GM18909 (cell line): ENCODE data around the gene IGFL1.
"Not testable (repeated sequence)": the region's sequence is repeated elsewhere in the genome, so short reads cannot be mapped to it uniquely, and the experiment has no call there.

Experiments used
- ATAC-seq: cut with Tn5 transposase; IDR thresholded peaks from one replicate; pipeline ENCODE4 v1.9.1; 2021; ENCODE audit warnings: mild to moderate bottlenecking; ENCODE audit not compliant: unreplicated experiment, poor library complexity

Gene IGFL1

DNA sequence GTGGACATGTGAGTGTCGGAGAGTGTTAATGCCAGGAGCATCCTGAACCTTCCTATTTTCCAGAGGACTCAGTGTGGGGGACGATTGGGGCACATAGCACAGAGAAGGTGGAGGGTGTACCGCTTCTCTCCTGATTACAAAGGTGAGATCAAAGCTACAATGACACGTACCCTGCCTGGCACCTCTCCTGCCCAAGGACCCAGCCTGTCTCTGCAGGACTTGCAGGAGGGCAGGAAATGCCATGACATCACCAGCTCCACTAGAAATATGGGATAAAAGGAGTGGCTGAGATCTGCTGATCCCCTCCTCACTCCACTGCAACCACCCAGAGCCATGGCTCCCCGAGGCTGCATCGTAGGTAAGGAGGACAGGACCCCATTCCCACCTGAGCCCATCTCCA lies at the start of gene IGFL1:
Gene IGFL1, plus strand, starts transcription at position 301 of the 400 bp plus-strand sequence. Its CDS starts 33 bp downstream, at position 334.
- no peak for ATAC-seq

DNA sequence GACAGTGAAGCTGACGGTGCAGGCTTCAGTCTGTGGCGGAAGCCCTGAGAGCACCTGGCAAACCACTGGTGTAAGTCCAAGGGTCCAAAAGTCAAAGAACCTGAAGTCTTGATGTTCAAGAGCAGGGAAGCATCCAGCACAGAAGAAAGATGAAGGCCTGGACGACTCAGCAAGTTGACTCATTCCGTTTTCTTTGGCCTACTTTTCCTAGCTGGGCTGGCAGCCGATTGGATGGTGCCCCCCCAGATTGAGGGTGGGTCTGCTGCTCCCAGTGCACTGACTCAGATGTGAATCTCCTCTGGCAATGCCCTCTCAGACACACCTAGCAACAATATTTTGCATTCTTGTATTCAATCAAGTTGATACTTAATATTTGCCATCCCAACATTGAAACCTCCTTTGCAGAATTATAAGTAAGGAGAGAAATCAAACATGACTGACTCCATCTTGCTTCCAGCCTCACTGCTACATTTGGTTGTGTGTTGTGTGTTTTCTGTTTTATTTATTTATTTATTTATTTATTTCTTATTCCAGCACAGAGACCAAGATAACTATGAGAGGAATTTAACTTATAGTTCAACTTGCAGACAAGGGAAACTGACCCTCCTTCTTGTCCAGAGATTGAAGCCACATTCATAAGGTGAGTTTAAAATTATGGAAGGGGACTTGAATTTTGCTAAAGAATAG lies 48.7 kb upstream of the IGFL1 start:
- ATAC-seq = no peak

DNA sequence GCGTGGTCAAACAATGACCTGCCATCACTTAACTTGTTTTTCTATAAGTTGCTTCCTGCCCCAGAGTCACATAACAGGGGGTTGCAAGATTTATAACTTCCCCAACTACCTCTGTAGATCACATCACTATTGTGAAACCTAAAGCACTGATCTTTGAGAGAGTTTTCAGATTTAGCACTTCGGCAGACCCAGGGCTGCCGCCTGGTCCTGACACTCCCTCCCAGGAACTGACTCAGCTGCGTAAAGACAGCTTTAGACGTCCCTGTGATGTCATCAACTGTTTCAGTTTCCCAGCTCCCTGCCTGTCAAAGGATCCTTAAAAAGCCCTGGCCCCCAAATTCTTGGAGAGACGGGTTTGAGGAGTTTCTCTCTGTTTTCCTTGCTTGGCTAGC lies 48.2 kb upstream of the IGFL1 start:
- ATAC-seq = no peak

GRCh38 chr19:46182476-46182875 lies 47.1 kb upstream of the IGFL1 start:
- no peak for ATAC-seq

DNA sequence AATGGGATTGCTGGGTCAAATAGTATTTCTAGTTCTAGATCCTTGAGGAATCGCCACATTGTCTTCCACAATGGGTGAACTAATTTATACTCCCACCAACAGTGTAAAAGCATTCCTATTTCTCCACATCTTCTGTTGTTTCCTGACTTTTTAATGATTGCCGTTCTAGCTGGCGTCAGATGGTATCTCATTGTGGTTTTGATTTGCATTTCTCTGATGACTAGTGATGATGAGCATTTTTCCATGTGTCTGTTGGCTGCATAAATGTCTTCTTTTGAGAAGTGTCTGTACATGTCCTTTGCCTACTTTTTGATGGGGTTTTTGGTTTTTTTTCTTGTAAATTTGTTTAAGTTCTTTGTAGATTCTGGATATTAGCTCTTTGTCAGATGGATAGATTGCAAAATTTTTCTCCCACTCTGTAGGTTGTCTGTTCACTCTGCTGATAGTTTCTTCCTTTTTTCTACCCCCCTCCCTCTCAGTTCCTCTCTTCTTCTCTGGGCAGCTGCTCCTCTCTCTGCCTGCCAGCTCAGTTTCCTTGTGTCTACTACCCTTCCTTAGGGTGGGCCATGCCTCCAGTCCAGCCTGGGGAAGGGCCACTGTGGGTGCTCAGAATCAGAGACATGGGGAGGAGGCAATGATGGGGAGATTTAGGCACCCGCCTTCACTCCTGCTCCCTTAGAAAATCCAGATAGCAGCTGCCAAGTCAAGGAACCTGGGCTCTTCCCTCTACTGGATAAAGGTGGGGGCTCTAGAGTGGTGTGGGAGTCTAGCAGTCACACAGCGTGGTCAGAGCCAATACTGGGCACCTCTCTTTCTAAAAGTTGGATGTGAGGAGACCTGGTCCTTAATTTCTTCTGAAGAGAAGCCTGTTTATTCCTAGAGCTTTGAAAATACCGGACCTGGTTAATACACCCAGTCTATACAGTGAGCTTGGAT lies 44.5 kb upstream of the IGFL1 start:
- not testable (repeated sequence) for ATAC-seq

- no peak for ATAC-seq
These were observed 43.3 kb upstream of the IGFL1 start for GRCh38 chr19:46186101-46186716.

DNA sequence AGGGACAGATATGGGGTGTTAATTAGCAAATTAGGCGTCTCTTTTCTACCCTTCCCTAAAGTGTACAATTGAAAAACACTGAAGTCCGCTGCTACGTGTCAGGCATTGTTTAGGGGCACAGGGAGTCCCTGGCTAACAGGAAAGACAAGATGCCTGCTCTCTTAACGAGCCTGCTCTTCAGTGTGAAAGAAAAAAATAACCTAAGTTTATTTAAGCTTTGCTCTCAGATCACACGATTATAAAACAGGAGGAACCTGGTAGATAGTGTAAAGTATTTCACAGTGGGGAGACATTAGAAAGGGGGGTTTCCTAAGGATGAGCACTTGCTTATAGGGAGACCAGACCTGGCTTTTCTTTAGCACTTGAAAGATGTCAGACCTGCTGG lies 42.8 kb upstream of the IGFL1 start:
- no peak for ATAC-seq

DNA sequence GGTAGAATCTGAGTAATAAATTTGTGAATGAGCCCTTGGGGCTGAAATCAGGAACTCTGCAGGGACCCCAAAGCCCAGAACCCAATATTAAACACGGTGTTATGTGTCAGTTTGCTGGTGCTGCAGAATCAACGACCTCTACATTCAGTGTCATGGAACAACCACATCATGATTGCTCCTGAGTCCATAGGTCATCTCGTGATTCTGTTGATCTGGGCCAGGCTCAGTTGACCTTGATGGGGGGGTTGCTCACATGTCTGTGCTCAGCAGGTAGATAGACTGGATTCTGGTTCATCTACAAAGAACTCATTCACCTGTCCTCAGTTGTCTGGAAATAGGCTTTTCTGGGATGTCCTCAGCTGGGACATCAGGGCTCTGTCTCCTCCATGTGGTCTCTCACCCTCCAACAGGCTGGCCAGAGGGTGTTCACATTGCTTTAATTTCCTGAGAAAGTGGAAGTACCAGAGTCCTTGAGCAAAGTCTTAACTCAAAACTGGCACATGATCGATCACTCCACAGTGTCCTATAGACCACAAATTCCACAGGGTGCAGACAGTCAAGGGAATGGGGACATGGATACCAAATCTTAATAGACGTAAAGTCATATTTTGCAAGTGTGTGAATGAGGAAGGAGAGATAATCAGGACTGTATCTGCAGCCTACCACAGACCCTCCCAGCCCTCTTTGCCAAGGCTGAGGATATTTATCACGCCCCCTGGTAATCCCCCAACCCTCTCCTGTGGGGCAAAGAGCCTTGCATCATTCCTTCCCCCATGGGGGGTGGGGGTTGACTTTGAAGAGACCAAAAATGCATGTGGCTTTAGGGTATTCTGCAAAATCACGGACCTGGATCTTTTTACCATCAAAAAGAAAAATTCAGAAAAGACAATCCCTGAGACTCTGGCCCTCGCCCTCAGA lies 39.3 kb upstream of the IGFL1 start:
- no peak for ATAC-seq

GRCh38 chr19:46191356-46191755 lies 38.2 kb upstream of the IGFL1 start:
- ATAC-seq = no peak

- ATAC-seq = no peak
These were observed 37.6 kb upstream of the IGFL1 start for GRCh38 chr19:46191972-46192371.

GRCh38 chr19:46192626-46192991 lies 36.9 kb upstream of the IGFL1 start:
- not testable (repeated sequence) for ATAC-seq

DNA sequence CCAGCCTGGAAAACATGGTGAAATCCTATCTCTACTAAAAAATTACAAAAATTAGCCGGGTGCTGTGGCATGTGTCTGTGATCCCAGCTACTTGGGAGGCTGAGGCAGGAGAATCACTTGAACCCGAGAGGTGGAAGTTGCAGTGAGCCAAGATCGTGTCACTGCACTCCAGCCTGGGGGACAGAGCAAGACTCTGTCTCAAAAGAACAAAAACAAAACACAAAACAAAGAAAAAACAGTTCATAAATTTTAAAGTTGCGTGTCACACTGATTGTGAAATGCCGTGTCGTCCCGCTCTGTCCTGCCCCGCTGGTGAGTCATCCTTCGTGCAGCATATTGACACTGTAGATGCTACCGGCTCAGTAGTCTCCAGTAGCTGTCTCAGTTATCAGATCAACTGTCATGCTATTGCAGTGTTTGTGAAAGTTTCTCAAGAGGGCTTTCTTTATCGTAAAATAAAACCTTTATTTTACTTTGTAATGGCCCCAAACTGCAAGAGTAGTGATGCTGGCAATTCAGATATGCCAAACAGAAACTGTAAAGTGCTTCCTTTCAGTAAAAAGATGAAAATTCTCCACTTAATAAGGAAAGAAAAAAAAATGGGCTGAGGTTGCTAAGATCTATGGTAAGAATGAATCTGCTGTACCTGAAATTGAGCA lies 36.4 kb upstream of the IGFL1 start:
- no peak for ATAC-seq

- ATAC-seq = no peak
These were observed 35.9 kb upstream of the IGFL1 start for GRCh38 chr19:46193678-46194077.

GRCh38 chr19:46195104-46195503 lies 34.4 kb upstream of the IGFL1 start:
- no peak for ATAC-seq

DNA sequence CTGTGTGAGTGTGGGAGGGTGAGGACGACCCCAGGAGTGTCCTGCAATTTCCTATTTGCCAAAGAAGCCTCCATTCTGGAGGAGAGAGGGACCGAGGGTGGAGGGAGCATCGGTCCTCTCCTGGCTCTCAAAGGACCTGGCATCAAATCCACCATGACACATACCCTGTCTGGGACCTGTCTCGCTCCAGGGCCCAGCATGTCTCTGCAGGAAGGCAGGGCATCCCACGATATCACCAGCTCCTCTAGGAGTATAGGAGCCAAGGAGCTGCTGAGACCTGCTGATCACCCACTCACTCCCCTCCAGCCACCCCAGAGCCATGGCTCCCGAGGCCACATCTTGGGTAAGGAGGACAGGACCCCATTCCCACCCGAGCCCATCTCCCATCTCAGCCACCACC lies 33.6 kb upstream of the IGFL1 start:
- ATAC-seq = not testable (repeated sequence)

DNA sequence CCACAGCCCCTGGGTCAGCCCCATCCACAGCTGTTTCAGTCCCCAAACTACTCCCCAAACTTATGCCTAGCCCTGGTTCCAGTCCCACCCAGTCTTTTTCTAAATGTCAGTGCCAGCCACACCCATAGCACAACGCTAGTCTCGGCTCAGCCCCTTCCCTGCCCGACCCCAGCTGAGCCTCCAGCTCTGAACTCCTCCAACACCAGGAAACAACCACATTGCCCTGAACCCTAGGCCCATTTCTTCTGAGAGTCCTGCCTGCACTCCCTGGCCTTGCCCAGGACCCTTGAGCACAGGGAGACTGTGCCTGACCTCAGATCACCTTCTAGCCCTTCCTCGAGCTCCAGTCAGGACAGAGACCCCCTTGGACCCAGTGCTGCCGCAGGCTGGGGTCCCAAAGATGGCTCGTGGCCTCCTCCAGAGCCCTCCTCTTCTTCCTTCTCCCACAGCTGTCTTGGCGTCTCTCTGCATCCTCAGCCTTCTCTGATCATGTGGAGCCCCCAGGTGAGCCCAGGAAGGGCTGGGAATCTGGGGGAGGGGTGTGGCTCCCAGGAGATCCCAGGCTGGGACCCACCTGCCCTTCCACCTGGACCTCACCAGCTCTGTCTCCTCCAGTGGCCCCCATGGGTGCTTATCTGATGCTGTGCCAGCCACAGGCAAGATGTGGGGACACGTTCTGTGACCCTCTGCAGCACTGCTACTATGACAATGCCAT lies 33.0 kb upstream of the IGFL1 start:
- no peak for ATAC-seq

DNA sequence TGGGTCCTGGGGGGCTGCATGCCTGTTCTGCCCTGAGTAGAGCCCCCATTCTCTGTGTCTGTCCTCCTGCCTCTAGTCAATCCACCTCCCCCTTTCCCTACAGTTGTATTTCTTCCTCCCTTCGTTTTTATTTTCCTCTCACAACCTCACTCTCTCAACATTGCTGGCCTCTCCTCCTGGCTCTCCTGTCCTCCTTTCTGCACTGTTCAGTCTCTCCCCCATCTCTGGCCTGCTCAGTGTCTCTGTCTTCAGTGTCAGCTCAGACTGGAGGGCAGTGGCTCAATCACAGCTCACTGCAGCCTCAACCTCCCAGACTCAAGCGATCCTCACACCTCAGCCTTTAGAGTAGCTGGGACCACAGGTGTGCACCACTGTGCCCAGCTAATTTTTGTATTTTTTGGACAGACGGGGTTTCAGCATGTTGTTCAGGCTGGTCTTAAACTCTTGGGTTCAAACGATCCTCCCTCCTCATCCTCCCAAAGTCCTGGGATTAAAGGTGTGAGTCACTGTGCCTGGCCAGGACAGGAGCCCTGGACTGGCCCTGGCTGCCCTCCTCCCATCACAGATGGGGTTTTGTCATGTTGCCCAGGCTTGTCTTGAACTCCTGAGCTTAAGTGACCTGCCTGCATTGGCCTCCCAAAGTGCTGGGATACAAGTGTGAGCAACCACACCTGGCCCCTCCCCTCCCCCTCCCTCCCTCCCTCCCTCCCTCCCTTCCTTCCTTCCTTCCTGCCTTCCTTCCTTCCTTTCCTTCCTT lies 32.0 kb upstream of the IGFL1 start:
- no peak for ATAC-seq

- no peak for ATAC-seq
These were observed 30.8 kb upstream of the IGFL1 start for GRCh38 chr19:46198756-46199155.
